ENCODE data around the gene ZNF57.
"Not testable (repeated sequence)": the region's sequence is repeated elsewhere in the genome, so short reads cannot be mapped to it uniquely, and the experiment has no call there.

ZNF57 gene

GRCh38 chr19:2906631-2907195 is 6.0 kb downstream of the ZNF57 start:
- no peak overlapping the region for H3K9ac ChIP-seq (ENCODE audit: low read length)
- no peaks in the 10 kb centered on the region for H3K27me3 ChIP-seq (ENCODE audit: control insufficient read depth, insufficient read depth, low read length)
- H3K4me1 ChIP-seq (ENCODE audit: control insufficient read depth, insufficient read depth, low read length): peaks cover 25% of the 10 kb centered on the region
- no peaks in the 10 kb centered on the region for H3K9me3 ChIP-seq (ENCODE audit: control insufficient read depth, low read length)
- H3K36me3 ChIP-seq (ENCODE audit: control insufficient read depth, insufficient read depth, low read length): no peaks in the 10 kb centered on the region
- no peak overlapping the region for H3K4me3 ChIP-seq (ENCODE audit: low read length)

- no peaks in the 10 kb centered on the region for H3K27me3 ChIP-seq (ENCODE audit: control insufficient read depth, insufficient read depth, low read length)
- no peaks in the 10 kb centered on the region for H3K9me3 ChIP-seq (ENCODE audit: control insufficient read depth, low read length)
- peaks cover 7% of the 10 kb centered on the region for H3K36me3 ChIP-seq (ENCODE audit: control insufficient read depth, insufficient read depth, low read length)
- no peak overlapping the region for H3K9ac ChIP-seq (ENCODE audit: low read length)
- H3K4me1 ChIP-seq (ENCODE audit: control insufficient read depth, insufficient read depth, low read length): peaks cover 5% of the 10 kb centered on the region
- H3K4me3 ChIP-seq (ENCODE audit: low read length): no peak overlapping the region
Measured at GRCh38 chr19:2912306-2912705, 11.6 kb downstream of the ZNF57 start.

- peaks cover 13% of the 10 kb centered on the region for H3K36me3 ChIP-seq (ENCODE audit: control insufficient read depth, insufficient read depth, low read length)
- no peaks in the 10 kb centered on the region for H3K27me3 ChIP-seq (ENCODE audit: control insufficient read depth, insufficient read depth, low read length)
- no peak overlapping the region for H3K9ac ChIP-seq (ENCODE audit: low read length)
- no peak overlapping the region for H3K4me3 ChIP-seq (ENCODE audit: low read length)
- no peaks in the 10 kb centered on the region for H3K9me3 ChIP-seq (ENCODE audit: control insufficient read depth, low read length)
- no peaks in the 10 kb centered on the region for H3K4me1 ChIP-seq (ENCODE audit: control insufficient read depth, insufficient read depth, low read length)
Measured at GRCh38 chr19:2917275-2918184, 16.8 kb downstream of the ZNF57 start.

- Histone ChIP-seq H3K9ac (ENCODE audit: low read length) (no peak overlapping the region), H3K27me3 (ENCODE audit: control insufficient read depth, insufficient read depth, low read length) (no peaks in the 10 kb centered on the region), H3K9me3 (ENCODE audit: control insufficient read depth, low read length) (no peaks in the 10 kb centered on the region), H3K4me1 (ENCODE audit: control insufficient read depth, insufficient read depth, low read length) (no peaks in the 10 kb centered on the region), H3K4me3 (ENCODE audit: low read length) (no peak overlapping the region), H3K36me3 (ENCODE audit: control insufficient read depth, insufficient read depth, low read length) (peaks cover under 1% of the 10 kb centered on the region)
Measured at GRCh38 chr19:2922987-2923386, 22.3 kb downstream of the ZNF57 start.

- Histone ChIP-seq H3K4me3 (ENCODE audit: low read length) (no peak overlapping the region), H3K9ac (ENCODE audit: low read length) (no peak overlapping the region), H3K27me3 (ENCODE audit: control insufficient read depth, insufficient read depth, low read length) (no peaks in the 10 kb centered on the region), H3K36me3 (ENCODE audit: control insufficient read depth, insufficient read depth, low read length) (no peaks in the 10 kb centered on the region), H3K4me1 (ENCODE audit: control insufficient read depth, insufficient read depth, low read length) (no peaks in the 10 kb centered on the region), H3K9me3 (ENCODE audit: control insufficient read depth, low read length) (no peaks in the 10 kb centered on the region)
Measured at GRCh38 chr19:2923510-2923909, 22.8 kb downstream of the ZNF57 start.

GRCh38 chr19:2926341-2927031 is 25.8 kb downstream of the ZNF57 start:
- Histone ChIP-seq H3K27me3 (ENCODE audit: control insufficient read depth, insufficient read depth, low read length) (no peaks in the 10 kb centered on the region), H3K36me3 (ENCODE audit: control insufficient read depth, insufficient read depth, low read length) (no peaks in the 10 kb centered on the region), H3K4me3 (ENCODE audit: low read length) (no peak overlapping the region), H3K9ac (ENCODE audit: low read length) (no peak overlapping the region), H3K4me1 (ENCODE audit: control insufficient read depth, insufficient read depth, low read length) (no peaks in the 10 kb centered on the region), H3K9me3 (ENCODE audit: control insufficient read depth, low read length) (no peaks in the 10 kb centered on the region)

GRCh38 chr19:2927032-2927430 is 26.3 kb downstream of the ZNF57 start:
- H3K9me3 ChIP-seq (ENCODE audit: control insufficient read depth, low read length): no peaks in the 10 kb centered on the region
- no peak overlapping the region for H3K9ac ChIP-seq (ENCODE audit: low read length)
- no peak overlapping the region for H3K4me3 ChIP-seq (ENCODE audit: low read length)
- no peaks in the 10 kb centered on the region for H3K4me1 ChIP-seq (ENCODE audit: control insufficient read depth, insufficient read depth, low read length)
- no peaks in the 10 kb centered on the region for H3K36me3 ChIP-seq (ENCODE audit: control insufficient read depth, insufficient read depth, low read length)
- no peaks in the 10 kb centered on the region for H3K27me3 ChIP-seq (ENCODE audit: control insufficient read depth, insufficient read depth, low read length)

- no peak overlapping the region for H3K9ac ChIP-seq (ENCODE audit: low read length)
- H3K9me3 ChIP-seq (ENCODE audit: control insufficient read depth, low read length): peaks cover 18% of the 10 kb centered on the region
- no peaks in the 10 kb centered on the region for H3K4me1 ChIP-seq (ENCODE audit: control insufficient read depth, insufficient read depth, low read length)
- H3K4me3 ChIP-seq (ENCODE audit: low read length): peak overlapping the region; percentile 6
- H3K27me3 ChIP-seq (ENCODE audit: control insufficient read depth, insufficient read depth, low read length): no peaks in the 10 kb centered on the region
- H3K36me3 ChIP-seq (ENCODE audit: control insufficient read depth, insufficient read depth, low read length): peaks cover 21% of the 10 kb centered on the region
Measured at GRCh38 chr19:2933490-2933910, 32.8 kb downstream of the ZNF57 start.

GRCh38 chr19:2935863-2936262 is 35.1 kb downstream of the ZNF57 start:
- not testable (repeated sequence) for H3K4me3 ChIP-seq (ENCODE audit: low read length); H3K9ac ChIP-seq (ENCODE audit: low read length); H3K27me3 ChIP-seq (ENCODE audit: control insufficient read depth, insufficient read depth, low read length); H3K4me1 ChIP-seq (ENCODE audit: control insufficient read depth, insufficient read depth, low read length)
- Histone ChIP-seq H3K9me3 (ENCODE audit: control insufficient read depth, low read length) (peaks cover 18% of the 10 kb centered on the region), H3K36me3 (ENCODE audit: control insufficient read depth, insufficient read depth, low read length) (peaks cover 21% of the 10 kb centered on the region)

- no peaks in the 10 kb centered on the region for H3K27me3 ChIP-seq (ENCODE audit: control insufficient read depth, insufficient read depth, low read length)
- no peak overlapping the region for H3K4me3 ChIP-seq (ENCODE audit: low read length)
- H3K36me3 ChIP-seq (ENCODE audit: control insufficient read depth, insufficient read depth, low read length): peaks cover 3% of the 10 kb centered on the region
Measured at GRCh38 chr19:2942928-2943640, 42.4 kb downstream of the ZNF57 start.

GRCh38 chr19:2944403-2944774 is 43.7 kb downstream of the ZNF57 start:
- peak overlapping the region; percentile 84 for H3K4me3 ChIP-seq (ENCODE audit: low read length)
- peaks cover 18% of the 10 kb centered on the region for H3K4me1 ChIP-seq (ENCODE audit: control insufficient read depth, insufficient read depth, low read length)
- no peaks in the 10 kb centered on the region for H3K36me3 ChIP-seq (ENCODE audit: control insufficient read depth, insufficient read depth, low read length)
- H3K9ac ChIP-seq (ENCODE audit: low read length): peak overlapping the region; percentile 91
- no peaks in the 10 kb centered on the region for H3K27me3 ChIP-seq (ENCODE audit: control insufficient read depth, insufficient read depth, low read length)
- H3K9me3 ChIP-seq (ENCODE audit: control insufficient read depth, low read length): no peaks in the 10 kb centered on the region

More at GRCh38 chr19:2942928-2943640, 42.4 kb downstream of the ZNF57 start:
- Histone ChIP-seq H3K9me3 (ENCODE audit: control insufficient read depth, low read length) (no peaks in the 10 kb centered on the region), H3K4me1 (ENCODE audit: control insufficient read depth, insufficient read depth, low read length) (peaks cover 14% of the 10 kb centered on the region), H3K9ac (ENCODE audit: low read length) (no peak overlapping the region)

Measured in mucosa of stomach (tissue), 1 donor.